HG03354 (cell line): ENCODE results near the gene MBNL2.

Source experiments
- ATAC-seq: cut with Tn5 transposase; IDR thresholded peaks from one replicate; pipeline ENCODE4 v1.9.1; 2021; ENCODE audit warnings: mild to moderate bottlenecking; ENCODE audit not compliant: unreplicated experiment, poor library complexity, severe bottlenecking

The MBNL2 gene

DNA sequence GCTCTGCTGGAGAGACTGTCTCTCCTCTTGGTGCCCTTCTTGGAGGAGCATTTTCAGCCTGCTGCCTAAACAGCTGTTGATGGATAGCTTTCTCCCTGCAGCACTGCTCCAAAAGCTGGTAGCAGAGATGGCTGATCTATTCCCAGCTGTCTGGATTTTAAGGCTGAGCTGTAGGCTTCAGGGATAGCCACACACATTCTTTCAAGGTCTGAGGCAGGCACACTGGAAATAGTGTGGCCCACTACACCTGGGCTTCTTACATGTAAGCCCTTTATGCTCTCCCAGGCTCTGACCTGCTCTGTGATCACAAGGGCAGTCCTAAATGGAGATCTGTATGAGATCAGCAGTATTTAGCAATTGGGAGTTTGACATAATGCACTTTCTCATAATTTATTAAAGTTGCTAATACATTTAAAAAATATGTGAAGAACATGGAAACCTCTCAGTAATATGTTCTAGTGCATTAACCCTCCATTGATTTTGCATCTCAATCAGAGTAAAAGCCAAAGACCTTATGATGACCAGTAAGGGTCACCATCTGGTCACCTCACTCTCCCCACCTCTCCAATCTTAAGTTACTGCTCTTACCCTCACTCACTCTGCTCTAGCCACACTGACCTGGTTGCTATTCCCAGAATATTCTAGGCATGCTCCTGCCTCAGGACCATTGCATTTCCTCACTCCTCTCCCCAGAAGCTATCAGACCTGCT, 91.6 kb downstream of the MBNL2 start:
- ATAC-seq, result no peak

DNA sequence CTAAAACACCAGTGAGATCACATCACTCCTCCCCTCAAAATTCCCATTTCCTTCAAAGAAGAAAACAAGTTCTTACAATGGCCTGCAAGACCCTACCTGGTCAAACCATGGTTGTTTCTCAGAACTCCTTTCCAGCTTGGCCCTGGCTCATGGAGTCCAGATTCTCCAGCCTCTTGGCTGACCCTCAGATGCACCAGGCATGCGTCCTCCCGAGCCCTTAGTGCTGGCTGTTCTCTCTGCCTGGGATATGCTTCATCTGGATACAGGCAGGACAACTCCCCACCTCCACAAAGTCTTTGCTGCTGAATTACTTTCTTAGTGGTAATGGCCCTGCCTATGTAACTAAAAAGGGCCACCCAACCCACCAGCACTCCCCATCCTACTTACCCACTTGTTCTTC, 94.3 kb downstream of the MBNL2 start:
- ATAC-seq, result no peak

DNA sequence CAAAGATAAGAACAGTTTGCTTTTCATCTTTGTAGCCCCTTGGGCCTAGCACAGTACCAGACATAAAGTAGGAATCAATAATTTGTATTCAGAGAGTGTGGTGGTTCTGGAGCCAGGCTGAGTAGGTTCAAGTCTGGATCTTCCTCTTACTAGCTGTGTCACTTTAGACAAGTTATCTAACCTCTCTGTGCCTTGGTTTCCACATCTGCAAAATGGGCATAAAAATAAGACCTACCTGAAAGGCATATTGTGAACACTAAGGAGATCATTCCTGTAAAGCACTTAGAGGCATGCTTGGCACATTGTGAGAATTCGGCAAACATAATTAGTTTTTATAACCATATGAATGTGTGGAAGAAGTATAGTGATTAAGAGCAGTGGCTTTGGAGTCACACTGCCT, 95.8 kb downstream of the MBNL2 start:
- no peak for ATAC-seq

DNA sequence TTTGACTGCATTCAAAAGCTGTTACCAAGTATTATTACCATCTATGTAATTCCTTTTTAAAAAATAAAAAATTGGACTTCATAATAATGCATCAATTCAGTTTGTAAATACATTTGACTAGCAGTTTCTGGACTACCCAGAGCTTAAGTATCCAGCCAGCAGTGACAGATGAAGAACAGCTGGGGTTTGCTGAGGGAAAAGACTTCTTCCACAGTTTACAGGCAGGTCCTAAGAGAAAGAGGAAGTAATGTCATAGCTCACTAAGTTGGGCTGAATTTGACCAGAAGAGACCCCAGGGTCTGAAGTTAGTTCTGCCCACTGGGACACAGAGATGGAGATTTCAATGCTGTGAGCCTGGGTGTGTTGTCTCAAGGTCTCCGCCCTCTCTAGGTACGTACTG, 96.4 kb downstream of the MBNL2 start:
- peak; percentile 62 for ATAC-seq

DNA sequence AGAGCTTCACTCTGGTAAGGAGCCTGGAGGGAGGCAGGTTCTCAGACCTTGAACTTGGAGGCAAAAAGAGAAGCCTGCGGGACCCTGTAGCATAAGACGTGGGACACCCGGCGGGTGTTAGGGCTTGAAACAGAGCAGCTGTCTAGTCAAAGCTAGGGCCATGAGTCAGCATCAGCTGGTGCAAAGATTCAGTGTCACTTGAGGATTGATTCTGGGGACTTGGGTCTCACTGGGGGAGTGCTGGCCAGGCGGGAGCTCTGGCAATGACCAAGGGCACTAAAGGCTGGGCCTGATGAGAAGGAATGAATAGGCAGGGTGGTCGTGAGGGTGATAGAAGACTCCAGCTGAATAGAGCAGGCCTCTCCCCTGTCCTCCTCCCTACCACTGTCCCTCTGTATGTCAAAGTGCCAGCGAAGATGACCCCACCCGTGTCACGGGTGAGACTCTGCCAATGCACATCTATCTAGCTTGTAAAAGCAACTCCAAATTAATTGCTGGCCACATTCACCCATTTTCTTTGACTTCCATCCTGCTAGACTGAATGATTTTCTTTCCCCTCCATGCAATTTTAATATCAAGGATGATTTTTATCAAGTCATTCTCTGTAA, 97.1 kb downstream of the MBNL2 start:
- peak; percentile 10 for ATAC-seq

DNA sequence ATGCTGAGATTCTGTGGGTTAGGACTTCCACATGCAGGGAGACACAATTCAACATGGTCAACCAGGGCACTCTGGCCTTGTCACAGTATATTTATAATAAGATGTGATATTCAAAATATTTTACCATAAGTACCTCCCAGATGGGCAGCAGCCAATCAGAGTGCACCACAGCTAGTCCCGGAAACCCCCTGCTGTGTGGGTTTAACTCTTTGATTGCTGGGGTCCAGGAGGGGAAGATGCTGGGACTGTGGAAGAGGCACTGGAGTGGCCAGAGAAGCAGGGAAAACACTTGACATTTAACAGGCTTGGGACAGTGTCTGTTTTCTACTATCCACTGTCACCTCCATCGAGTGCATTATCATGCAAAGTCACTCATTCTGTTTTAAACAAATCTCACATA, 99.0 kb downstream of the MBNL2 start:
- ATAC-seq, result no peak

DNA sequence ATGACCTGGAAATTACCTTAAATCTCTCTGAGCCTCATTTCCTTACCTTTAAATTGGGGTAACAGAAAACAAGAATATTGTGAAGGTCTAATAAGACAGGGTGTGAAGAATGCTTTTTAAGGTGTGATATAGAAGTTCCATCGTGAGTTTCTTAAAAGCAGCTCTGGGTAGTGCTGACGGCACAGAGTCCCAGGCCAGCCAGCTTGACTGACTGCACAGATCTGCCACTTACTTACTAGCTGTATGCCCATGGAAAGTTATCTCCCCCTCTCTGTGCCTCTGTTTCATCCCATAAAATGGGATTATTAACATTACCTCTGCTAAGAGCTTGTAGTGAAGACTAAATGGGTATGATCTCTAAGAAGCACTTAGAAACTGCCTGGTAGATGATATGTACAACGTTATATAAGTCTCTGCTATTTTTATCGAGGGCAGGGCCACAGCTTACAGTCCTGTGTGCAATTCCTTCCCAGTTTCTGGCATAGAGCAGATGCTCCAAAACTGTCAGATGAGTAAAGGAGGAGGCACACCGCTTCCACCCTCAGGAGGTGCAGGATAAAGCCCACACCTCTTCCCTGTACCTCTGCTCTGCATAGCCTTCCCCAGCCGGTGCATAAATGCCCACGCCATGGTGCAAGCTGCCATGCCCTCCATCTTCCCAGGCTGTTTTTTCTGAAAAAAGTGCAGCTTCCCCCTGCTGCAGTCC, 99.6 kb downstream of the MBNL2 start:
- no peak for ATAC-seq

DNA sequence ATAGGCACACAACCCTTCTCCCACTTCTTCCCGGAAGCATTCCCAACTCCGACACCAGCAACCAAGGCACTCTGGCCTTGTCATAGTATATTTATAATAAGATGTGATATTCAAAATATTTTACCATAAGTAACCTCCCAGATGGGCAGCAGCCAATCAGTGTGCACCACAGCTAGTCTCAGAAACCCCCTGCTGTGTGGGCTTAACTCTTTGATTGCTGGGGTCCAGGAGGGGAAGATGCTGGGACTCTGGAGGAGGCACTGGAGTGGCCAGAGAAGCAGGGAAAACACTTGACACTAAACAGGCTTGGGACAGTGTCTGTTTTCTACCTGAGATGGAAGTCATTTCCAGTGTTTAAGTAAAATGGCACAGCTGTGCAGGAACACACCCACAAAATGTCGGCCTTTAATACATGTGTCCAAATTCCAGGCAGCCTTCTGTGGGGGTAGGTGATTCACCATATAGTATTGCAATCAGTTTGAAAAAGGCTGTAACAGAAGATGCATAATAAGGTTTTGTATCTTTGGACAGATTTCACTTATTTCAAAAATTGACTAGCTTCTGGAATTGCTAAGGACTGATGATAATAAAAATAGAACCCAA, 100.7 kb downstream of the MBNL2 start:
- ATAC-seq, result no peak

DNA sequence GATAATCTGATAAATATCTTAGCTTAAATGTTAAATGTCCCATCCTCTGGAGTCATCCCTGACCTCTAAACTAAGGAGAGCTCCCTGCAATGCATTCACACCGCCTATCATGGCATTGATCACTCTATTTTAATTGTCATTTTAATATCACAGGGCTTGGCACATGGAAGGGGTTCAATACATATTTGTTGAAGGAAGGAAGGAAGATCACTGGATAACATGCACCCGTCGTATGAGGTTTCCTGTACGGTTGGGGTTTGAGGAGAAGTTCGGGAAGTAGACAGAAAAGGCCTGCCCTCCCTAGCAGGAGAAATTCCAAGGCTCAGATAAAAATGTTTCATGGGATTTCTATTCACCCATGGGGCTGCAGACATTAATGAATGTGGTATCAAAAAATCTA, 102.0 kb downstream of the MBNL2 start:
- no peak for ATAC-seq

DNA sequence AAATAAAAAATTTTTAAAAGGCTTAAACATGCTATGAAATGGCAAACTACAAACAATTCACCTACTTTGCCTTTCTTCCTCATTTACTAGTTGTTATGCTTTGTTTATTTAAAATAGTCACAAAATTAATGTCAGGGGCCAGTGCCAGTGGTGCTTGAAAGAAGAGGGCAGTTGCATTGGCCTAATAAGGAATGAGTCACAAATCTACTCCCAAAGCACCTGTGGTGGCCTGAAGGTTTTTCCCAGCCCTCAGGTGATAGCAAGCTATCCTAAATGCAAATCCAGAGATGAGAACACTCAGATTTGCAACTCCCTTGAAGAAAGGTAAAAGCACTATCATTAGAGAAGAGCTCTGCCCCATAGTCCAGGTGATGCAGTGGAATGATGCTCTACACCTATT, 103.6 kb downstream of the MBNL2 start:
- no peak for ATAC-seq

DNA sequence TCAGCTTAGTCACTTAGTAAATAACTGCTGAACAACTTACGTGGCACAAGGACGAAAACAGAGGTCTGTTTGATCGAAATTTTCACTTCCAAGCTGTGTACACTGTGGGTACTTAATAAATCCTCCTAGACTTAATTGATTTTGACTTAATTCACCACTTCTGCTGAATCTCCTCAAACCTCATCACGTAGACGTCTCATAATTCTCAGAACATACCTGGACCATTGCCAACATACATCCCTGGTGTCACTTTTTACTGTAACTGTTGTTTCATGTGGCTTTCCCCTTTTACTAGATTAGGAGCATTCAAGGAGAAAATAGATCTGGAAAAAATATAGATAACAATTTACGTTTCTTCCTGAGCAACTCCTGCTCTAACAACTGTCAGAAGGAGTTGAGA, 105.0 kb downstream of the MBNL2 start:
- no peak for ATAC-seq

DNA sequence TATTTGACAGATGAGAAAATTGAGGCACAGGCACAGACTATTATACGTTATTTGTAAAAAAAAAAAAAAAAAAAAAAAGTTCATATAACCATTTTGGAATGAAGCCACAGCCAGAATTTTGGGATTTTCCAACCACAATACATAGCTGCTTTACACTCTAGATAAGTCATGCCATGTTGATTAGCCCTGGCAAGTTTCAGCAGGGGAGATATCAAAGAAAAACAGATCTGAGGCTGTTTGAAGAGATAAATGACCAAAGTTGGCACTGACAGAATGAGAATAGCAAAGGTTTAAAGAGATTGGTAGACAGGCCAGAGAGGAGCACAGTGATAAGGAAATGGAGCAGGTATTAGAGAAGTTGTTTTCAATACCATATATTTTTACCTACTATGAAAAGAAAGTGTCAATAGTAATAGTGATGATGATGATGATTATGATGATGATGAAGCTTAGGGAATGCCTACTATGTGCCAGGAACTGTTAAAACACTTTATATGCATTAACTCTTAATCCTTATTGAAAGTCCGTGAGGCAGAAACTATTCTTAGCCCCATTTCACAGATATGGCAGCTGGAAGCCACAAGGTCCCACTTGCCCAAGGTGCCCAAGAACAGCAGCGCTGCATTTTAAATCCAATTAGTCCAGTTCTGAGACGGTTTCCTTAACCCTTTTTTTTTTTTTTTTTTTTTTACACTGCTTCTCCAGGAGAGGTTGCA, 105.5 kb downstream of the MBNL2 start:
- ATAC-seq, result no peak

DNA sequence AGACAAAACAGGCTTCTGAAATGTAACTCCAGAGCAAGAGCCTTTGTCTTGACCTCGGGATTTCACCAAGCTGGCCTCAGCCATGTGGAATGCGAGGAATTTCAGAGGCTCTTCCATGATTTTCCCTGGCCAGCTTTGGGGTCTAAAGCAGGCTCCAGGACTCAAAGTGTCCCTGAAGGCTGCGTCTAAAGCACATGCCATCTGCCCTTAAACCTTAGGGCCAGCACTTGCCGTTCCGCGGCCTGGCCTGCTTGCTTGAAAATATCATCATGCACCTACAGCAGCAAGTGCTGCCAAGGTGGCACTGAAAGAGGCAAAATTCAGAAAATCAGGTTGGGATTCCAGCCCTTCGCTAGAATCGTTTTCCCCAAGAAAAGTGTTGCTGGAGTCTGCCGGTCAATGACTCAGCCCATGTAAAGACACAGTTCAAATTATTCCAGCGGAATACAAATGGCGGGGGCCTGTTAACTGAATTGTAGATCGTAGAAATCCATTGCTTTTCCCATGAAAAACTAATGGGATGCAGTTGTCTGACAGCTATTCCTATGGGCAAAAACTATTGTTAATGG, 106.2 kb downstream of the MBNL2 start:
- no peak for ATAC-seq

DNA sequence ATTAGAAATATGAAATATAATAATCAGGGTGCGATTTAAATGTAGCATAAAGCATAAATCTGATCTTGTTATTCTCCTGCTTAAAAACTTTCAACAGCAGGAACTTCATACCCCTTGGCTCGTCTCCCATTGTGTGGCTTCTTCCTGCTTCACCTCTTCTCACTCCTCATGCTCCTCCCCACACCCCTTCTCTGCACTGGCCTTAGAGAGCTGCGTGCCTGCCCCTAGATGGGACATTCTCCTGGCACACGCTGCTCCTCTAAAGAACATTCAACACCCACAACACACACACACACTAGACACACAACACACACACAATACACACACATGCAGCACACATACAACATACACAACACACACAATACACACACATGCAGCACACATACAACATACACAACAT, 107.2 kb downstream of the MBNL2 start:
- ATAC-seq, result no peak

DNA sequence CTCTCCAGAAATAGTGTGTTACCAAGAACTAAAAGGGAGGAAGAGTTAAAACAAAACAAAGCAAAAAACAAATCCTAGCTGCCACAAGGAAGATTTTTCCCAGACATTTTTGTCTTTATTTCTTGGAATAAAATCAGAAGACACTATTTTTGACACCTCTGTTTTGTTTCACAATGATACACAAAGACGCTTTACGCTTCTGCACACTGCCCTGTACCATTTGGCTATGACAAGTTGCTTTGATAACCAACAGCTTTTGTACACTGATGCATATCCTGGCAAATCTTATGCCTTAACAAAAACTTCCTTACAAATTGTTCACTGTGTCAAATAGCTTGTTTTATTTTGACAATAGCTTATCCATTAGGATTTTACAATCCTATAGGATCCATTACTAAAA, 108.3 kb downstream of the MBNL2 start:
- no peak for ATAC-seq

DNA sequence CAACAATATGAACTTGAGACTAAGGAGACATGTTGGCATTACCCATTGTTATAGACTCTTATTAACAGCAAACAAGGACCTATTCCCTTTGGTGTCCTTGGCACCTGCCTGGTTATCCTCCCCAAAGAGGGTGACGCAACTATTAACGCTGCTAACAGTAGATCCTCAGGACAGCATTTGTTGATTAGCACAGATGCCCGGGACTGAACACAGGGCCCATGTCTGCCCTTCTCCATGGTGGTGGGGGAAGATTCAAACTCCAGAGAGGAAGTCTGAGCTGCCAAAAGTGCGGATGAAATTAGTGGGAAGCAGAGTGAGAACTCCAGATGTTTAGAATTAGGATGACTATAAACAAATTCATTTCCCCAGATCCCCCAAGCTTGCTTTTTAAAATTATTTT, 110.6 kb downstream of the MBNL2 start:
- ATAC-seq, result no peak

DNA sequence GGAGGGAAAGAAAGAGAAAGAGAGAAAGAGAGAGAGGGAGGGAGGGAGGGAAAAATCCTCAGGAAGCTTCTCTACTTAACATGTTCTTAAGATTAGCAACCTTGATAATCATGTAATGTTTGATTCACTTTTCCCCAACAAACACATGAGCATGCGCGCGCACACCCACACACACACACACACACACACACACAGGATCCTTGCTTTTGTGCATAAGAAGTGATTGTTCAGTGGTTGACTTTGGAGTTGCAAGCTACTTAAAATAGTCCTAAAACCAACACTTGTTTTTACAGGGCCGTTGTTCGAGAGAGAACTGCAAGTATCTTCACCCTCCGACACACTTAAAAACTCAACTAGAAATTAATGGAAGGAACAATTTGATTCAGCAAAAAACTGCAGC, 111.8 kb downstream of the MBNL2 start:
- ATAC-seq, result no peak

DNA sequence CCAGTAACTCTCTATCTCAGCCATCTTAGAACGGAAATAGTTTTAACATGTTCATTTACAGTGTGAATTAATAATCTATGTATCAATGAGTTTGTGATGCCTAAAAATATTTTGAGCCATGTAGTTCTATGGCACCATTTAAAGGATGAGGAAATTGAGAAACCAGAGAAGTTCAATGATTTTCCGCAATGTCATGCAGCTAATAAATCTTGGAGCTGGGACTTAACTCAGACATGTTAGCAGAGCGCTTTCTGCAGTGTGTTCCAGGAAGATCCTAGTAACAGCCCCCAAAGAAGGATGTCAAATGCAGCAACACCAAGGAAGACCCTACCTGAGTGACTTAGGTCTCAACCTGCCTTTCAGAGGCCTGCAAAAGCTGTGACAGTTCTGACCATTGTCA, 112.6 kb downstream of the MBNL2 start:
- no peak for ATAC-seq

DNA sequence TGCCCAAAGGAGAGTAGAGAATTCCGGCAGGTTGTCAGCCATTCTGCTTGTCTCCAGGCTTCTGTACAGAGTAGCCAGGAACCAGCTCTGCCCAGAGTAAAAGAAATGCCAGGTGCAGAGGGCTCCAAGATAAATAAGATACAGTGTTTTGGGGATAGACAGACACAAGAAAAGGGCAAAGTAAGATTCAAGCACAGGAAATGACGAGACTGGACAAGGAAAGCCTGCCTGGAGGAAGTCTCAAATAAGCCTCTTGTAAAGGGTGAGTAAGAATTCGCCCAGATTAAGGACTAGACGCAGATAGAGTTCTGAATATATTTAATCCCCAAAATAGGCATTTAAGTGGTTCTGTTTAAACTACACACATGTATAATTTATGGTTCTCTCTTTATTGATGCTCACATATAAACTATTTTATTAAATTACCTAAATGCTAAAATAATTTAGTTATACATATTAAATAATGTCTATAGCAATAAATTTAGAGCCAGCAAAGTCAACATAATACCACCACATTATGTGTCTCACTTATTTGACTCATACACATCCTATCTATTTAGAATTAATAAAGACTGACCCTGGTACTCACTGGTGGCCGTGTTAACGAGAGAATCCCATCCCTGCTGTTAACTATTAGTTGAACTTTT, 113.5 kb downstream of the MBNL2 start:
- no peak for ATAC-seq
